B cell (primary cell): ENCODE results near the gene ERP27.

Source experiments
- EZH2 ChIP-seq: IDR thresholded peaks from 2 replicates; pipeline ENCODE4 v1.6.1; 2012; ENCODE audit warnings: borderline replicate concordance, low read depth, mild to moderate bottlenecking, moderate library complexity, low read length; ENCODE audit not compliant: insufficient read depth, poor library complexity, severe bottlenecking
- TF ChIP-seq, protein P1 (sequence below): fragments of 200-600 bp; IDR thresholded peaks from one replicate; pipeline ENCODE4 v1.8.0; 2022; ENCODE audit warnings: antibody characterized with exemption, mild to moderate bottlenecking

DNA sequence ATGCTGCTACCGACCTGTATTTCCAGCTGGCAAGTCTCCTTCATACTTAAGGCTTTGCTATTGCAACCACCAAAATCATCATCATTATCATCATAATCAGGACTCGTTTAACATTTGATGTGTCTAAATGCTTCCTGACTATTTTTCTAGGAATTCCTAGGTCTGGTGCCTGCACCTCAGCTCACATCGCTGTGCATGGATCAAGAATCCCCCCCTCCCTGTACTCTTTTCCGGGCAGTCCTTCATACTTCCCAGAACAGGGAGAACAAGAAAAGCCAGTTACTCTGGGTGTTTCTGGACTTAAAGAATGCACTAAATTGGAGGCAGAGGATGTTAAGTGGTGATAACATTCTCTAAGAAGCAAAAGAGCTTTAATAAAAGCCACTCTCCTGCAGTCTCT, 9.4 kb downstream of the ERP27 start:
- TF ChIP-seq, protein P1, sequence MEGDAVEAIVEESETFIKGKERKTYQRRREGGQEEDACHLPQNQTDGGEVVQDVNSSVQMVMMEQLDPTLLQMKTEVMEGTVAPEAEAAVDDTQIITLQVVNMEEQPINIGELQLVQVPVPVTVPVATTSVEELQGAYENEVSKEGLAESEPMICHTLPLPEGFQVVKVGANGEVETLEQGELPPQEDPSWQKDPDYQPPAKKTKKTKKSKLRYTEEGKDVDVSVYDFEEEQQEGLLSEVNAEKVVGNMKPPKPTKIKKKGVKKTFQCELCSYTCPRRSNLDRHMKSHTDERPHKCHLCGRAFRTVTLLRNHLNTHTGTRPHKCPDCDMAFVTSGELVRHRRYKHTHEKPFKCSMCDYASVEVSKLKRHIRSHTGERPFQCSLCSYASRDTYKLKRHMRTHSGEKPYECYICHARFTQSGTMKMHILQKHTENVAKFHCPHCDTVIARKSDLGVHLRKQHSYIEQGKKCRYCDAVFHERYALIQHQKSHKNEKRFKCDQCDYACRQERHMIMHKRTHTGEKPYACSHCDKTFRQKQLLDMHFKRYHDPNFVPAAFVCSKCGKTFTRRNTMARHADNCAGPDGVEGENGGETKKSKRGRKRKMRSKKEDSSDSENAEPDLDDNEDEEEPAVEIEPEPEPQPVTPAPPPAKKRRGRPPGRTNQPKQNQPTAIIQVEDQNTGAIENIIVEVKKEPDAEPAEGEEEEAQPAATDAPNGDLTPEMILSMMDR: no peak
- TF ChIP-seq EZH2: no peak
